Right lobe of liver (tissue), 4 donors: Measurements from ENCODE around the gene MMS19.
"Not testable (repeated sequence)": the region's sequence is repeated elsewhere in the genome, so short reads cannot be mapped to it uniquely, and the experiment has no call there.

Source experiments
- CTCF ChIP-seq, 4 donors: fragments of 200-600 bp in 3 of 4; fragments of 450-650 bp in 1 of 4; IDR thresholded peaks; one replicate each; pipeline versions ENCODE4 v1.5.1 to v1.8.0; 2016 to 2022; ENCODE audit warnings: antibody characterized with exemption in 4 of 4, mild to moderate bottlenecking in 2 of 4
- POLR2A ChIP-seq: fragments of 450-650 bp; IDR thresholded peaks from one replicate; pipeline ENCODE4 v1.6.1; 2017; ENCODE audit warnings: antibody characterized with exemption, mild to moderate bottlenecking
- donor health status: DM: no; HTN: no; CAD: no.
- donor health status: DM: no; HTN: no; CAD: no.
- donor health status: DM: no; HTN: yes; CAD: no.

GRCh38 chr10:97479410-97479809 is 18.8 kb downstream of the MMS19 start:
- not testable (repeated sequence) for TF ChIP-seq CTCF (IDR thresholded peaks at IDR 0.05); POLR2A
